NCI-H69 (cell line): ENCODE measurements around the gene IGFBP7.
"Not testable (repeated sequence)": the region's sequence is repeated elsewhere in the genome, so short reads cannot be mapped to it uniquely, and the experiment has no call there.

ENCODE experiments used
- DNase-seq: peaks from one replicate; lab custom pipeline; 2025; lab: John Stamatoyannopoulos, UW

The IGFBP7 gene

GRCh38 chr4:57070461-57070860, 39.7 kb downstream of the IGFBP7 start:
- DNase-seq = no peak

DNA sequence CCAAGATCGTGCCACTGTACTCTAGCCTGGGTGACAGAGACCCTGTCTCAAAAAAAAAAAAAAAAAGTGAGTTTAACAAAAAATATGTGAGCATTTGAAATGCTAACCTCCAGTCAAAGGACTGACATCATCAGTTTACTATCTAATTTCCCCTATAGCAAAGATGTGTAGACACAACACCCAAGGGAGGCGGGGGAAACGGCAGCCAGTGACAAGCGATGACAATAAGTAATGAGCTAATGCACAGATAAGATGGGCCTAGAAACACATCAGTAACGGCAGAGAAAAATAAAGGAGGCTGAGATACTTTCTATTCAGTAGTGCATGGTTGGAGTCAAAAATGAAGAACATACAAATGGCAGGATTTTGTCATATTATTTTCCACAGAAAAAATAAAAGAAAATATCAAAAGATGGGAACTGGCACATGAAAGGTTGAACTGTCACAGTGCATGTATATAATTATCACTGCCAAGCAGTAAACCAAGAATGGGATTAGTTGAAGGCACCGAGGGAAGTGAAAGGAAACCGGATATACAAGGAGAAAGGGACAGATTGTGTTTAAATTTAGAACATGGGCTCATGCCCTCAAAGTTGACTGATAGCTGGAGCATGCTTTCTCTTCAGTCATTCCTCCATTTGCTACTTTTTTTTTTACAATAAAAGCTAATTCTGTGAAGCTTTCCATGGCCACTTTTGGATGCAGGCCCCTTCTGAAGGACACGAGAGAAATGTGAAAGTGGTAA, 41.8 kb downstream of the IGFBP7 start:
- DNase-seq = no peak

GRCh38 chr4:57065730-57066482, 44.3 kb downstream of the IGFBP7 start:
- DNase-seq = no peak

DNA sequence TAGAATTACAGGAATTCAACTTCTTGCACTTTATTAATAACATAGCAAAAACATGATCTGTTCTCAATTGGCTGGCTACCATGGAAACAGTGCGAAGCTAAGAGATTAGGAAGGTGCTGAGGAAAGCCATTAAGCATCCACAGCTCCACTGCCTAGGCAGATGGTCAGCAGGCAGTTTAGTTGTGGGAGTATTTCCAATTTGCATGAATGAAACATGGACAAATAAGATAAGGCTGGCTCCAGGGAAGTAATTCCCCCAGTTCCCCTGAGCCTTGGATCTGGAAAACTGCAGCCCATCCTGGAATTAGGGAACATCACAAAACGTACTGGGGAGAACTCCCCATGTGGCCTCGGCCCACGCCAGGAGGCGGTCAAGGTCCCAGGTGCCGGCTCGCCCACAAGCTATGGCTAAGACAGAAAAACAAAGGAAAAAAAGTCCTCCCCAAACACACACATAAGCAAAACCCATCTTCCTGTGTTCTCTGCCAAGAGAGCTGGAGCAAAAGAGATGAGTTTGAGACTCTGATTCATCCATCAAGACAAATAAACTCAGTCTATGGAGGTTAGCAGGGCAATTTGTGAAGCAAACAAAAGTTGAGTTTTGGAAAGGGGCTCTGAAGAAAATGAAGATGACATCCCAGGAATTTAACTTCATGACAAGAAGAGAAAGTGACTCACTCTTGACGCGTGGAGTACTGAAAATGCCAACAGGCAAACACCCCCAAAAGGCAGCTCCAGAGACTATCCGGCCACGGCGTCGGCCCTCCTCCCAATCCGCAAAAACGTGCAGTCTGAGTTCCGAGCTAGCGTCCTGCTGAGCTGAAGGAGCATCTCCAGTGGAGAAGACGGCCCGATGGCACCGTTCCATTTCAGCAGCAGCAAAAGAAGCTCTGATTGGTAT, 45.1 kb downstream of the IGFBP7 start:
- no peak for DNase-seq

GRCh38 chr4:57064120-57064519, 46.1 kb downstream of the IGFBP7 start:
- no peak for DNase-seq

- no peak for DNase-seq
These were observed 46.7 kb downstream of the IGFBP7 start for GRCh38 chr4:57063518-57063917.

DNA sequence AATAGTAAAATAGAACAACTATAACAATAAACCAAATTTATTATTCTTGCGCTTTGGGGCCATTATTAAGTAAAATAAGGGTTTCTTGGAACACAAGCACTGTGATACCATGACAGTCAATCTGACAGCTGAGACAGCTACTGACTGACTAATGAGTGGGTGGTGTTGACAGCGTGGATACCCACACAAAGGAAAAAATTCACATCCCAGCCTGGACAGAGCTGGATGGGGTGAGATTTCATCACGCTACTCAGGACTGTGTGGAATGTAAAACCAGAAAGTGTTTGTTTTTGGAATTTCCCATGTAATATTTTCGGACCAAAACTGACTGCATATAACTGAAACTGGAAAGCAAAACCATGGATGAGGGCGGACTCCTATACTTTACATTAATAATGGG, 48.8 kb downstream of the IGFBP7 start:
- DNase-seq = no peak

DNA sequence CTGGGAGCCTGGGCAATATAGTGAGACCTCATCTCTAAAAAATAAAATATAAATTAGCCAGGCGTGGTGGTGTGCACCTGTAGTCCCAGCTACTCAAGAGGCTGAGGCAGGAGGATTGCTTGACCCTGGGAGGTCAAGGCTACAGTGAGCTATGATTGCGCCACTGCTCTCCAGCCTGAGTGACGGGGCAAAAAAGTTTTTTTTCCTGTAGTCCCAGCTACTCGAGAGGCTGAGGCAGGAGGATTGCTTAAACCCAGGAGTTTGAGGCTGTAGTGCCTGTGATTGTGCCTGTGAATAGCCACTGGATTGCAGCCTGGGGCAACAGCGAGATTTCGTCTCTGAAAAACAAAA, 49.5 kb downstream of the IGFBP7 start:
- DNase-seq = not testable (repeated sequence)

DNA sequence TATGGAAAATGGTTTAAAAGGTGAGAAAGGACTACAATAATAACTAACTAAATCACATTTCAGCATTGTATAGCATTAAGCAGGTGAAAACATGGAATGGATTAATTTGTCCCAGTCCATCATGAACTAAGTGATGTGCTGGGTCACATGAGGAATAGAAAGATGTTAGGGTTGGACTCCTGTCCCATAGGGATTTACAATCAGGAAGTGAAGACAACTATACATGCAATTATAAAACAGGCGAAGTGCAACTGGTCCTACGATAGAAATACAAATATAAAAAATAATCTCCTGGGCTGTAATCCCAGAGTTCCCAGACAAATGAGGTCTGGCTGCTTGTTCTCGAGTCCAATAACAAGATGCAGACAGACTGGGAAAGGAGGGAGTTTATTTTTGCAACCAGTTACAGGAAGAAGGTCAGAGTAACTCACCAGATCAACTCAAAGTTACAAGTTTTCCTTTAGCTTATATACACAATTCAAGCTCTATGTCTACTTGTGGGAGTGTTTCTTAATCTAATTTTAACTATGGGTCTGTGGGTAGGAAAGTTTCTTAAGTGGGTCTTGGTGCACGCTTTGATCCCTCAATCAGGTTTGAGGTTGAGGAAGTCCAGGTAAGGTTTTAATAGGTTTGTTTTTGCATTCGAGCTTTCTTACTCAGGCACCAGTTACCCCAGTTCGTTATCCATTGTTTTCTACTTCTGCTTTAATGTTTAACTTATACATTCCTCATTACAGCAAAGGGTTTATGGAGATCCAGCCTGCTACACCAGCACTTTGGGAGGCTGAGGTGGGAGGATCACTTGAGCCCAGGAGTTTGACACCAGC, 50.1 kb downstream of the IGFBP7 start:
- no peak for DNase-seq

GRCh38 chr4:57055886-57056285, 54.3 kb downstream of the IGFBP7 start:
- no peak for DNase-seq

GRCh38 chr4:57053508-57053907, 56.7 kb downstream of the IGFBP7 start:
- DNase-seq = no peak

DNA sequence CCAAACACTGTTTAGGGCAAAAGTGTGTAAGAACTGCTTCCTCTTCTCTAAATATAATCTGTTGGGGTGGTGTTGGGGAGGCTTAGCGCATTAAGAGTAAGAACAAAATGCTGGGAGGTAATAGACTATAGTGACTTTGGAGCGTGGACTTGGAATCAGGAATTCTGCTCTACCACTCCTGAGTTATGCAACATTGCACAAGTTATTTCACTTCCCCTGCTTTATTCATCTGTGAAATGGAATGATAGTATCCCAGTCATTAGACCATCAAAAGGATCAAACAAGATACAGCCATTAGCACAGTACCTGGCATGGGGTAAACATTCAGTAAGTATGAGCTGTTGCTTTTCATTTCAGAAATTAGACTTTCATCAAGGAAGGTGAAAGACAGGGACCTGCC, 58.7 kb downstream of the IGFBP7 start:
- DNase-seq = no peak

DNA sequence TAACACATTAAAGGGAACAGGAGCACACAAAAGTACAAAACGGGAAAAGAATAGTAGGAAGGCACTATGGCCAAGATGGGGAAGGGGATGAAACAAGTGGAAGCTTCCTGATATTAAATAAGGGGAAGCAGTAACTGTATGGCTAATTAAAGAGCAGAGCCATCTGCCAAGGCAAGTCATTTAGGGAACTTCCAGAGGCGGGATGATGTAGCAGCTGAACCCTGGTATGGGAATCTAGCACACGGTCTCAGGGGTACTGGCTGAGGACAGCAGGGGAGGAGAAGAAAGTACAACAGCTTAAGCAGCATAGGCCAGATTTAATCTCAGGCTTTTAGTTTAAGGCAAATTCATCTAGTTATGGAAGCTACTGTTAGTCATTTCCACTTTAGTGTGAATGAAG, 59.1 kb downstream of the IGFBP7 start:
- DNase-seq = no peak

GRCh38 chr4:57048590-57049304, 61.4 kb downstream of the IGFBP7 start:
- DNase-seq = no peak

DNA sequence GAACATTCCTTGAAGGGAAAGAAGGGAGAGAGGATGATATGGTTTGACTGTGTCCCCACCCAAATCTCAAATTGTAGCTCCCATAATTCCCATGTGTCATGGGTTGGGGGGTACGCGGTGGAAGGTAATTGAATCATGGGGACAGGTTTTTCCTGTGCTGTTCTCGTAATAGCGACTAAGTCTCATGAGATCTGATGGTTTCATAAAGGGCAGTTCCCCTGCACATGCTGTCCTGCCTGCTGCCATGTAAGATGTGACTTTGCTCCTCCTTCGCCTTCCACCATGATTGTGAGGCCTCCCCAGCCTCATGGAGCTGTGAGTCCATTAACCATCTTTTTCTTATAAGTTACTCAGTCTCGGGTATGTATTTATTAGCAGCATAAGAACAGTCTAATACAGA, 63.1 kb downstream of the IGFBP7 start:
- not testable (repeated sequence) for DNase-seq

- no peak for DNase-seq
These were observed 65.2 kb downstream of the IGFBP7 start for GRCh38 chr4:57044996-57045395.

- no peak for DNase-seq
These were observed 65.9 kb downstream of the IGFBP7 start for GRCh38 chr4:57044279-57044678.

GRCh38 chr4:57043347-57044251, 66.6 kb downstream of the IGFBP7 start:
- DNase-seq = no peak

GRCh38 chr4:57042711-57043169, 67.4 kb downstream of the IGFBP7 start:
- DNase-seq = no peak

- no peak for DNase-seq
These were observed 69.2 kb downstream of the IGFBP7 start for GRCh38 chr4:57041020-57041419.
